GM18858 (cell line): ENCODE data around the gene TMEM63C.

Experiments
- ATAC-seq: cut with Tn5 transposase; IDR thresholded peaks from one replicate; pipeline ENCODE4 v1.9.1; 2021; ENCODE audit not compliant: unreplicated experiment

Gene TMEM63C

GRCh38 chr14:77253333-77254190, 72.0 kb downstream of the TMEM63C start:
- no peak for ATAC-seq

GRCh38 chr14:77256694-77257093, 75.1 kb downstream of the TMEM63C start:
- ATAC-seq = no peak

- no peak for ATAC-seq
These were observed 76.1 kb downstream of the TMEM63C start for GRCh38 chr14:77257700-77258099.

GRCh38 chr14:77258566-77258965, 77.0 kb downstream of the TMEM63C start:
- ATAC-seq = no peak

GRCh38 chr14:77259025-77259715, 77.6 kb downstream of the TMEM63C start:
- no peak for ATAC-seq

GRCh38 chr14:77260199-77260598, 78.6 kb downstream of the TMEM63C start:
- ATAC-seq = no peak

GRCh38 chr14:77260631-77261030, 79.0 kb downstream of the TMEM63C start:
- no peak for ATAC-seq

- no peak for ATAC-seq
These were observed 83.0 kb downstream of the TMEM63C start for GRCh38 chr14:77264466-77265186.

GRCh38 chr14:77265187-77265515, 83.6 kb downstream of the TMEM63C start:
- no peak for ATAC-seq

- no peak for ATAC-seq
These were observed 84.2 kb downstream of the TMEM63C start for GRCh38 chr14:77265561-77266335.

- ATAC-seq = no peak
These were observed 84.7 kb downstream of the TMEM63C start for GRCh38 chr14:77266336-77266735.

- no peak for ATAC-seq
These were observed 86.5 kb downstream of the TMEM63C start for GRCh38 chr14:77267937-77268699.

- no peak for ATAC-seq
These were observed 87.5 kb downstream of the TMEM63C start for GRCh38 chr14:77268989-77269600.

GRCh38 chr14:77270361-77271112, 88.9 kb downstream of the TMEM63C start:
- ATAC-seq = no peak

GRCh38 chr14:77271113-77271710, 89.6 kb downstream of the TMEM63C start, which contains the start of gene NGB:
Gene NGB, minus strand, starts transcription at chr14:77271206. Its CDS starts 269 bp downstream, at chr14:77270937.
- ATAC-seq = no peak

GRCh38 chr14:77272261-77272660, 90.7 kb downstream of the TMEM63C start:
- ATAC-seq = no peak

- ATAC-seq = no peak
These were observed 92.2 kb downstream of the TMEM63C start for GRCh38 chr14:77273796-77274195.

- no peak for ATAC-seq
These were observed 93.5 kb downstream of the TMEM63C start for GRCh38 chr14:77275041-77275580.
